Activated CD4-positive, alpha-beta T cell treated with anti-CD3 and anti-CD28 coated beads for 48 hours (primary cell): ENCODE measurements around the gene CCNY.

Source experiments
- DNase-seq: peaks from one replicate; pipeline ENCODE4 v3.0.0-alpha.2; 2020

The CCNY gene

GRCh38 chr10:35568483-35569015 lies 232.2 kb downstream of the CCNY start:
- no peak for DNase-seq

- no peak for DNase-seq
Observed at GRCh38 chr10:35569111-35569707, 232.9 kb downstream of the CCNY start.

- no peak for DNase-seq
Observed at GRCh38 chr10:35569836-35570235, 233.5 kb downstream of the CCNY start.

- no peak for DNase-seq
Observed at GRCh38 chr10:35570397-35570796, 234.1 kb downstream of the CCNY start.

- no peak for DNase-seq
Observed at GRCh38 chr10:35572583-35572982, 236.3 kb downstream of the CCNY start.

- no peak for DNase-seq
Observed at GRCh38 chr10:35573796-35574195, 237.5 kb downstream of the CCNY start.

GRCh38 chr10:35574924-35575352 lies 238.6 kb downstream of the CCNY start:
- no peak for DNase-seq

GRCh38 chr10:35575640-35576039 lies 239.3 kb downstream of the CCNY start:
- DNase-seq, result no peak

GRCh38 chr10:35576730-35577129 lies 240.4 kb downstream of the CCNY start:
- no peak for DNase-seq

GRCh38 chr10:35577926-35578617 lies 241.8 kb downstream of the CCNY start:
- DNase-seq, result no peak

GRCh38 chr10:35578618-35578956 lies 242.3 kb downstream of the CCNY start:
- no peak for DNase-seq

- no peak for DNase-seq
Observed at GRCh38 chr10:35579116-35579515, 242.8 kb downstream of the CCNY start.

GRCh38 chr10:35579726-35580422 lies 243.6 kb downstream of the CCNY start:
- no peak for DNase-seq

- no peak for DNase-seq
Observed at GRCh38 chr10:35580423-35580770, 244.1 kb downstream of the CCNY start.

- no peak for DNase-seq
Observed at GRCh38 chr10:35581655-35582054, 245.3 kb downstream of the CCNY start.

- DNase-seq, result no peak
Observed at GRCh38 chr10:35584946-35585345, 248.6 kb downstream of the CCNY start.

GRCh38 chr10:35585356-35585755 lies 249.0 kb downstream of the CCNY start:
- no peak for DNase-seq

GRCh38 chr10:35585903-35586535 lies 249.7 kb downstream of the CCNY start:
- DNase-seq, result no peak

- DNase-seq, result no peak
Observed at GRCh38 chr10:35588836-35589235, 252.5 kb downstream of the CCNY start.

GRCh38 chr10:35592441-35592840 lies 256.1 kb downstream of the CCNY start:
- no peak for DNase-seq

GRCh38 chr10:35594115-35595079 lies 258.1 kb downstream of the CCNY start:
- no peak for DNase-seq

- DNase-seq, result no peak
Observed at GRCh38 chr10:35595106-35595505, 258.8 kb downstream of the CCNY start.
